A673 (cell line): ENCODE results near the gene CAAP1. TPM values are rescaled to one million over a fixed set of nuclear protein-coding genes. Genes with fewer than 3 reads are reported as not detected.
"Not testable (repeated sequence)": the region's sequence is repeated elsewhere in the genome, so short reads cannot be mapped to it uniquely, and the experiment has no call there.

Experiments used
- BruUV-seq: library from RNA; stranded (reverse); fragments of 400-500 nt; replicated peaks from 2 replicates; lab custom pipeline; 2021; lab: Mats Ljungman, UMichigan
- CTCF ChIA-PET: fragments of 300-600 bp; sonication (Branson Sonifier 250); formaldehyde crosslinking; loops from one replicate; lab custom pipeline; 2022; ENCODE audit warnings: antibody characterized with exemption; lab: Charles Lee
- POLR2A ChIA-PET: fragments of 300-600 bp; sonication (Branson Sonifier 250); formaldehyde crosslinking; loops from one replicate; lab custom pipeline; 2022; ENCODE audit warnings: antibody characterized with exemption; ENCODE audit not compliant: low non-redundant PET; lab: Charles Lee
- DNase-seq: peaks from one replicate; pipeline ENCODE4 v3.0.0-alpha.2; 2015; ENCODE audit warnings: low spot score
- H3K27ac ChIP-seq: fragments of 200-600 bp; sonication (generic); 2 replicates; pipeline ENCODE4 v1.5.1; 2016; ENCODE audit warnings: mixed run types, low read depth, mild to moderate bottlenecking, mixed read lengths, antibody characterized with exemption, low read length; ENCODE audit not compliant: poor library complexity, severe bottlenecking
- H3K27me3 ChIP-seq: fragments of 200-600 bp; sonication (generic); replicated peaks from 2 replicates; pipeline ENCODE4 v1.6.1; 2017; ENCODE audit warnings: mixed run types, low read depth, mild to moderate bottlenecking, mixed read lengths, antibody characterized with exemption, low read length; ENCODE audit not compliant: insufficient read depth, poor library complexity
- H3K36me3 ChIP-seq: fragments of 200-600 bp; sonication (generic); 2 replicates; pipeline ENCODE4 v1.6.1; 2016; ENCODE audit warnings: mixed run types, mild to moderate bottlenecking, mixed read lengths, antibody characterized with exemption, low read length; ENCODE audit not compliant: insufficient read depth, poor library complexity, severe bottlenecking
- H3K4me1 ChIP-seq: fragments of 200-600 bp; sonication (generic); 2 replicates; pipeline ENCODE4 v1.6.1; 2017; ENCODE audit warnings: mixed run types, mild to moderate bottlenecking, mixed read lengths, antibody characterized with exemption, low read length; ENCODE audit not compliant: insufficient read depth, poor library complexity, severe bottlenecking
- H3K4me3 ChIP-seq: fragments of 200-600 bp; sonication (generic); 2 replicates; pipeline ENCODE4 v1.5.1; 2016; ENCODE audit warnings: low read depth, mixed run types, mild to moderate bottlenecking, mixed read lengths, low read length; ENCODE audit not compliant: poor library complexity, severe bottlenecking
- H3K9me3 ChIP-seq: fragments of 200-600 bp; sonication (generic); 2 replicates; pipeline ENCODE4 v1.6.1; 2016; ENCODE audit warnings: mixed run types, low read depth, mild to moderate bottlenecking, mixed read lengths, antibody characterized with exemption, low read length; ENCODE audit not compliant: poor library complexity, severe bottlenecking
- CTCF ChIP-seq: fragments of 300-800, 200-600 bp; sonication (generic); conservative IDR thresholded peaks from 2 replicates; pipeline ENCODE4 v1.5.1; 2017; ENCODE audit warnings: low read depth, mild to moderate bottlenecking, antibody characterized with exemption, low read length, moderate library complexity, mixed read lengths
- EZH2 ChIP-seq: fragments of 200-600 bp; sonication (generic); IDR thresholded peaks from 2 replicates; pipeline ENCODE4 v1.6.1; 2017; ENCODE audit warnings: borderline replicate concordance, low read depth, mild to moderate bottlenecking, mixed read lengths, antibody characterized with exemption, low read length; ENCODE audit not compliant: poor library complexity, severe bottlenecking
- intact Hi-C: fragments of 100-400 bp; cut with micrococcal nuclease; formaldehyde crosslinking; loops from one replicate; pipeline ENCODE4 v1.10.0; 2022; ENCODE audit not compliant: unreplicated experiment
- total RNA-seq: library from RNA; stranded (reverse); gene quantifications from 2 replicates; pipeline ENCODE4 v1.2.3, GENCODE V29; 2021

The CAAP1 gene
- total RNA-seq, 1 experiment from 2014 or later: 9.1 TPM

GRCh38 chr9:26880262-26880661 is 12.3 kb downstream of the CAAP1 start:
- TF ChIP-seq CTCF: no peak
- TF ChIP-seq EZH2: no peak
- CTCF ChIA-PET: no interaction called here
- POLR2A ChIA-PET: no interaction called here
- DNase-seq: no peak
- BruUV-seq: no TSS peak
- intact Hi-C loops: no loop called here
- Histone ChIP-seq H3K9me3 (no peaks in the 10 kb centered on the region), H3K36me3 (no peaks in the 10 kb centered on the region), H3K4me1 (no peaks in the 10 kb centered on the region), H3K27me3 (no peaks in the 10 kb centered on the region), H3K4me3 (no peak overlapping the region), H3K27ac (no peak overlapping the region)

DNA sequence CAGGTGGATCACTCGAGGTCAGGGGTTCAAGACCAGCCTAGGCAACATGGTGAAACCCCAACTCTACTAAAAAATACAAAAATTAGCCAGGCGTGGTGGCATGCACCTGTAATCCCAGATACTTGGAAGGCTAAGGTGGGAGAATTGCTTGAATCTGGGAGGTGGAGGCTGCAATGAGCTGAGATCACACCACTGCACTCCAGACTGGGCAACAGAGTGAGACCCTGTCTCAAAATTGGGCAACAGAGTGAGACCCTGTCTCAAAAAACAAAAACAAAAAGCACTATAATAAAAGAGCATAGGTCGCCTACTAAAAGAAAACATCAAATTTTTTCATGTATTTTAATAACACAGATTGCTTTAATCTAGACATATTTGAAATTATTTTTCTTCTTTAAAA is 17.4 kb downstream of the CAAP1 start:
- H3K27ac ChIP-seq, H3K27me3 ChIP-seq, POLR2A ChIA-PET, CTCF ChIA-PET, intact Hi-C loops, H3K9me3 ChIP-seq, H3K4me1 ChIP-seq, H3K36me3 ChIP-seq, H3K4me3 ChIP-seq, BruUV-seq, DNase-seq: not testable (repeated sequence)

DNA sequence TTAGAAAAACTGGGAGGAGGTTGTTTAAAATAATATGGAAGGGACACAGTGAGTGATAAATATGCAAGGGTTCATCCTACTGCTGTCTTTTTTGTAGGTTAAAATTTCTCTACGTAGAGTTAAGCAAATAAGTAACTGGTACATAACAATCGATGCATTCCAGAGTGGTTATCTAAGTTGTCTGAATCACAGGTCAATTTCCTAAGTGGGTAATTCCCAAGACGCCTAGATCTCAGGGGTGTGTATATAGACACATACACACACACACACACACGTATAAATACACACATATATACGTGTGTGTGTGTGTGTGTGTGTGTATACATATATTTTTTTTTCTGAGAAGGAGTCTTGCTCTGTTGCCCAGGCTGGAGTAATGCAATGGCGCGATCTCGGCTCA is 22.3 kb downstream of the CAAP1 start:
- CTCF ChIA-PET: no interaction called here
- no TSS peak for BruUV-seq

More for the DNA sequence above, 22.3 kb downstream of the CAAP1 start:
- TF ChIP-seq EZH2: no peak
- TF ChIP-seq CTCF: no peak
- POLR2A ChIA-PET: interaction anchor here (0.7 kb wide), 1 partner anchor 729 kb away, joined by 6 read pairs; no protein-coding TSS in a partner anchor
- H3K9me3 ChIP-seq: no peaks in the 10 kb centered on the region
- H3K27ac ChIP-seq: no peak overlapping the region
- no peak for DNase-seq
- no peaks in the 10 kb centered on the region for H3K27me3 ChIP-seq
- H3K4me1 ChIP-seq: no peaks in the 10 kb centered on the region
- no peaks in the 10 kb centered on the region for H3K36me3 ChIP-seq
- H3K4me3 ChIP-seq: no peak overlapping the region
- intact Hi-C loops: no loop called here
